HEK293T (cell line): ENCODE results near the gene KLHDC7B.

Source experiments
- CTCF ChIA-PET: fragments of 350-600 bp; formaldehyde crosslinking; extraction: SDS; loops from one replicate; lab custom pipeline; 2021; ENCODE audit warnings: antibody characterized with exemption, inconsistent platforms; lab: Yijun Ruan, JAX
- POLR2A ChIA-PET: fragments of 350-600 bp; formaldehyde crosslinking; extraction: SDS; loops from one replicate; lab custom pipeline; 2020; ENCODE audit warnings: antibody characterized with exemption, inconsistent platforms; lab: Yijun Ruan, JAX
- DNase-seq: peaks from one replicate; pipeline ENCODE4 v3.0.0; 2012; ENCODE audit warnings: mixed read lengths; ENCODE audit errors: extremely low spot score
- ARNT ChIP-seq: fragments of 450-650 bp; IDR thresholded peaks from 2 replicates; pipeline ENCODE4 v1.6.1; 2017; ENCODE audit warnings: mild to moderate bottlenecking
- BHLHE40 ChIP-seq: fragments of 450-650 bp; IDR thresholded peaks from 2 replicates; pipeline ENCODE4 v1.6.1; 2016; ENCODE audit warnings: mild to moderate bottlenecking, moderate library complexity, borderline replicate concordance
- CTBP1 ChIP-seq: fragments of 450-650 bp; IDR thresholded peaks from 2 replicates; pipeline ENCODE4 v1.6.1; 2016; ENCODE audit warnings: borderline replicate concordance
- ELF4 ChIP-seq: fragments of 450-650 bp; IDR thresholded peaks from 2 replicates; pipeline ENCODE4 v1.6.1; 2017; ENCODE audit warnings: antibody characterized with exemption
- FOXA1 ChIP-seq: fragments of 450-650 bp; IDR thresholded peaks from 2 replicates; pipeline ENCODE4 v1.6.1; 2016; ENCODE audit warnings: mild to moderate bottlenecking
- FOXK2 ChIP-seq: fragments of 450-650 bp; IDR thresholded peaks from 2 replicates; pipeline ENCODE4 v1.6.1; 2016; ENCODE audit warnings: mild to moderate bottlenecking
- FOXM1 ChIP-seq: fragments of 450-650 bp; IDR thresholded peaks from 2 replicates; pipeline ENCODE4 v1.6.1; 2017; ENCODE audit warnings: mild to moderate bottlenecking, borderline replicate concordance
- HDGF ChIP-seq: fragments of 450-650 bp; IDR thresholded peaks from 2 replicates; pipeline ENCODE4 v1.6.1; 2017; ENCODE audit warnings: antibody characterized with exemption, borderline replicate concordance
- L3MBTL2 ChIP-seq: fragments of 450-650 bp; conservative IDR thresholded peaks from 2 replicates; pipeline ENCODE4 v1.6.1; 2016; ENCODE audit warnings: mild to moderate bottlenecking
- LEF1 ChIP-seq: fragments of 450-650 bp; IDR thresholded peaks from 2 replicates; pipeline ENCODE4 v1.6.1; 2017; ENCODE audit warnings: mild to moderate bottlenecking, borderline replicate concordance
- NFRKB ChIP-seq: fragments of 450-650 bp; IDR thresholded peaks from 2 replicates; pipeline ENCODE4 v1.6.1; 2016; ENCODE audit warnings: mild to moderate bottlenecking, moderate library complexity
- PKNOX1 ChIP-seq: fragments of 450-650 bp; IDR thresholded peaks from 2 replicates; pipeline ENCODE4 v1.6.1; 2016
- SP1 ChIP-seq: fragments of 450-650 bp; IDR thresholded peaks from 2 replicates; pipeline ENCODE4 v1.6.1; 2017
- SUZ12 ChIP-seq: fragments of 450-650 bp; IDR thresholded peaks from 2 replicates; pipeline ENCODE4 v1.6.1; 2016; ENCODE audit warnings: mild to moderate bottlenecking
- TARDBP ChIP-seq: fragments of 450-650 bp; IDR thresholded peaks from 2 replicates; pipeline ENCODE4 v1.6.1; 2016
- ZNF384 ChIP-seq: fragments of 450-650 bp; IDR thresholded peaks from 2 replicates; pipeline ENCODE4 v1.6.1; 2016

KLHDC7B gene

GRCh38 chr22:50548040-50548920, 2.6 kb downstream of the KLHDC7B start:
- TF ChIP-seq ZNF384 (no peak), FOXA1 (no peak), PKNOX1 (no peak), ELF4 (no peak), HDGF (no peak), TARDBP (no peak), L3MBTL2 (no peak), FOXK2 (no peak)
- ChIA-PET POLR2A (interaction anchor here (1.1 kb wide), 1 partner anchor 23 kb away, joined by 4 read pairs; the partner anchor contains the start of gene SCO2), CTCF (interaction anchor here (1.6 kb wide), 1 partner anchor 23 kb away, joined by 4 read pairs; the partner anchor contains the start of gene SCO2)
- DNase-seq: no peak

GRCh38 chr22:50548921-50549790, 3.5 kb downstream of the KLHDC7B start:
- DNase-seq: no peak
- no peak for TF ChIP-seq ARNT
- TF ChIP-seq FOXA1: no peak
- no peak for TF ChIP-seq NFRKB
- no peak for TF ChIP-seq PKNOX1
- no peak for TF ChIP-seq BHLHE40
- POLR2A ChIA-PET: no interaction called here
- CTCF ChIA-PET: interaction anchor here (1.5 kb wide), 1 partner anchor 14 kb away, joined by 12 read pairs; the partner anchor contains the start of gene SYCE3

GRCh38 chr22:50550395-50550794, 4.7 kb downstream of the KLHDC7B start:
- ChIA-PET POLR2A (interaction anchor here (1.6 kb wide), 1 partner anchor 25 kb away, joined by 9 read pairs; the partner anchor contains the start of gene SCO2), CTCF (interaction anchor here (1.5 kb wide), 1 partner anchor 13 kb away, joined by 12 read pairs; the partner anchor contains the start of gene SYCE3)
- no peak for DNase-seq
- no peak for TF ChIP-seq SP1
- no peak for TF ChIP-seq ARNT
- no peak for TF ChIP-seq ZNF384
- no peak for TF ChIP-seq LEF1
- no peak for TF ChIP-seq ELF4
- TF ChIP-seq SUZ12: no peak
- no peak for TF ChIP-seq L3MBTL2
- no peak for TF ChIP-seq FOXK2
- TF ChIP-seq BHLHE40: no peak
- no peak for TF ChIP-seq NFRKB
- no peak for TF ChIP-seq HDGF

GRCh38 chr22:50551160-50551752, 5.6 kb downstream of the KLHDC7B start:
- TF ChIP-seq NFRKB (no peak), BHLHE40 (no peak), HDGF (no peak), ELF4 (no peak), CTBP1 (no peak), TARDBP (no peak), L3MBTL2 (no peak)
- ChIA-PET CTCF (interaction anchor here (1.5 kb wide), 1 partner anchor 12 kb away, joined by 12 read pairs; the partner anchor contains the start of gene SYCE3), POLR2A (interaction anchor here (1.6 kb wide), 1 partner anchor 25 kb away, joined by 9 read pairs; the partner anchor contains the start of gene SCO2)
- DNase-seq: no peak

GRCh38 chr22:50553310-50553709, 7.6 kb downstream of the KLHDC7B start:
- ChIA-PET CTCF (no interaction called here), POLR2A (no interaction called here)
- no peak for TF ChIP-seq SP1
- no peak for TF ChIP-seq ZNF384
- TF ChIP-seq ARNT: no peak
- no peak for TF ChIP-seq ELF4
- no peak for TF ChIP-seq HDGF
- TF ChIP-seq LEF1: no peak
- TF ChIP-seq FOXA1: no peak
- TF ChIP-seq FOXK2: no peak
- DNase-seq: no peak

- ChIA-PET POLR2A (interaction anchor here (1.0 to 3.0 kb wide), 2 partner anchors 9 to 31 kb away, joined by 3 to 14 read pairs; partner anchors contain the start of gene SCO2), CTCF (interaction anchor here (1.0 kb wide), 1 partner anchor 11 kb away, joined by 4 read pairs; the partner anchor contains the start of gene KLHDC7B)
- TF ChIP-seq L3MBTL2: no peak
- TF ChIP-seq FOXA1: no peak
- TF ChIP-seq LEF1: no peak
- TF ChIP-seq PKNOX1: no peak
- no peak for TF ChIP-seq HDGF
- no peak for TF ChIP-seq FOXM1
- no peak for DNase-seq
Observed at GRCh38 chr22:50556703-50557102, 11.0 kb downstream of the KLHDC7B start.
